GM21717 (cell line): ENCODE data around the gene TMEM213.
A peak's percentile ranks its signal among the peaks of the same experiment; 100 is the strongest.

Source experiments
- ATAC-seq: cut with Tn5 transposase; IDR thresholded peaks from one replicate; pipeline ENCODE4 v1.9.1; 2021; ENCODE audit warnings: mild to moderate bottlenecking, moderate library complexity; ENCODE audit not compliant: unreplicated experiment

The TMEM213 gene

GRCh38 chr7:138872576-138872975 lies 74.8 kb downstream of the TMEM213 start:
- ATAC-seq = no peak

- ATAC-seq = no peak
Observed at GRCh38 chr7:138873220-138873892, 75.6 kb downstream of the TMEM213 start.

- no peak for ATAC-seq
Observed at GRCh38 chr7:138875794-138876193, 78.0 kb downstream of the TMEM213 start.

GRCh38 chr7:138876326-138876725 lies 78.5 kb downstream of the TMEM213 start:
- no peak for ATAC-seq

- ATAC-seq = no peak
Observed at GRCh38 chr7:138878051-138878450, 80.3 kb downstream of the TMEM213 start.

- ATAC-seq = no peak
Observed at GRCh38 chr7:138878856-138879255, 81.1 kb downstream of the TMEM213 start.

- no peak for ATAC-seq
Observed at GRCh38 chr7:138879356-138879755, 81.6 kb downstream of the TMEM213 start.

- ATAC-seq = no peak
Observed at GRCh38 chr7:138880881-138881578, 83.2 kb downstream of the TMEM213 start.

GRCh38 chr7:138881579-138882188 lies 83.9 kb downstream of the TMEM213 start:
- ATAC-seq = no peak

GRCh38 chr7:138882249-138882648 lies 84.5 kb downstream of the TMEM213 start:
- no peak for ATAC-seq

GRCh38 chr7:138885383-138886147 lies 87.8 kb downstream of the TMEM213 start:
- ATAC-seq = no peak

- peak; percentile 92 for ATAC-seq
Observed at GRCh38 chr7:138886501-138886917, 88.7 kb downstream of the TMEM213 start.

- no peak for ATAC-seq
Observed at GRCh38 chr7:138887085-138887710, 89.4 kb downstream of the TMEM213 start.
